Renal pelvis (tissue), 12 donors: ENCODE measurements around the gene UHMK1. TPM values are rescaled to one million over a fixed set of nuclear protein-coding genes. Genes with fewer than 3 reads are reported as not detected.
A peak's percentile ranks its signal among the peaks of the same experiment; 100 is the strongest.
"Not testable (repeated sequence)": the region's sequence is repeated elsewhere in the genome, so short reads cannot be mapped to it uniquely, and the experiment has no call there.

Experiments
- DNase-seq: peaks from one replicate; pipeline ENCODE4 v3.0.0-alpha.2; 2013
- long read RNA-seq, 16 experiments: transcript quantifications; one replicate each; lab custom pipeline, GENCODE V29; 2026
- polyA plus RNA-seq, 3 donors: library from polyadenylated mRNA; unstranded; fragments of 120-200 nt; gene quantifications; one replicate each; pipeline ENCODE4 v1.2.1, GENCODE V29; 2013; ENCODE audit not compliant: insufficient read length in 3 of 3

UHMK1 gene, protein sequence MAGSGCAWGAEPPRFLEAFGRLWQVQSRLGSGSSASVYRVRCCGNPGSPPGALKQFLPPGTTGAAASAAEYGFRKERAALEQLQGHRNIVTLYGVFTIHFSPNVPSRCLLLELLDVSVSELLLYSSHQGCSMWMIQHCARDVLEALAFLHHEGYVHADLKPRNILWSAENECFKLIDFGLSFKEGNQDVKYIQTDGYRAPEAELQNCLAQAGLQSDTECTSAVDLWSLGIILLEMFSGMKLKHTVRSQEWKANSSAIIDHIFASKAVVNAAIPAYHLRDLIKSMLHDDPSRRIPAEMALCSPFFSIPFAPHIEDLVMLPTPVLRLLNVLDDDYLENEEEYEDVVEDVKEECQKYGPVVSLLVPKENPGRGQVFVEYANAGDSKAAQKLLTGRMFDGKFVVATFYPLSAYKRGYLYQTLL
- polyA plus RNA-seq: 10 to 100 TPM; 28.8 to 40.3 (median 36.1) TPM
- long read RNA-seq, donor 1, full-length matches to known transcripts: 6 of 6 reads
- long read RNA-seq, donor 1, partial matches to known transcripts: 0 of 6 reads
- long read RNA-seq, donor 1, other reads (novel, unspliced or antisense): 0 of 6 reads
- long read RNA-seq, donor 2, full-length matches to known transcripts: 5 of 5 reads
- long read RNA-seq, donor 2, partial matches to known transcripts: 0 of 5 reads
- long read RNA-seq, donor 2, other reads (novel, unspliced or antisense): 0 of 5 reads
- long read RNA-seq, donor 3: 0 reads
- long read RNA-seq, donor 4, full-length matches to known transcripts: 3 of 3 reads
- long read RNA-seq, donor 4, partial matches to known transcripts: 0 of 3 reads
- long read RNA-seq, donor 4, other reads (novel, unspliced or antisense): 0 of 3 reads
- long read RNA-seq, donor 5, full-length matches to known transcripts: 2 of 2 reads
- long read RNA-seq, donor 5, partial matches to known transcripts: 0 of 2 reads
- long read RNA-seq, donor 5, other reads (novel, unspliced or antisense): 0 of 2 reads
- long read RNA-seq, donor 6, full-length matches to known transcripts: 8 of 8 reads
- long read RNA-seq, donor 6, partial matches to known transcripts: 0 of 8 reads
- long read RNA-seq, donor 6, other reads (novel, unspliced or antisense): 0 of 8 reads
- long read RNA-seq, donor 7, full-length matches to known transcripts: 10 of 10 reads
- long read RNA-seq, donor 7, partial matches to known transcripts: 0 of 10 reads
- long read RNA-seq, donor 7, other reads (novel, unspliced or antisense): 0 of 10 reads
- long read RNA-seq, donor 8, full-length matches to known transcripts: 1 of 1 reads
- long read RNA-seq, donor 8, partial matches to known transcripts: 0 of 1 reads
- long read RNA-seq, donor 8, other reads (novel, unspliced or antisense): 0 of 1 reads
- long read RNA-seq, donor 9, full-length matches to known transcripts: 4 of 4 reads
- long read RNA-seq, donor 9, partial matches to known transcripts: 0 of 4 reads
- long read RNA-seq, donor 9, other reads (novel, unspliced or antisense): 0 of 4 reads
- long read RNA-seq, donor 10, full-length matches to known transcripts: 4 of 4 reads
- long read RNA-seq, donor 10, partial matches to known transcripts: 0 of 4 reads
- long read RNA-seq, donor 10, other reads (novel, unspliced or antisense): 0 of 4 reads
- long read RNA-seq, donor 11, full-length matches to known transcripts: 2 of 16 reads
- long read RNA-seq, donor 11, partial matches to known transcripts: 14 of 16 reads
- long read RNA-seq, donor 11, other reads (novel, unspliced or antisense): 0 of 16 reads
- long read RNA-seq, donor 12, full-length matches to known transcripts: 11 of 11 reads
- long read RNA-seq, donor 12, partial matches to known transcripts: 0 of 11 reads
- long read RNA-seq, donor 12, other reads (novel, unspliced or antisense): 0 of 11 reads
- long read RNA-seq, donor 13, full-length matches to known transcripts: 2 of 2 reads
- long read RNA-seq, donor 13, partial matches to known transcripts: 0 of 2 reads
- long read RNA-seq, donor 13, other reads (novel, unspliced or antisense): 0 of 2 reads
- long read RNA-seq, donor 14: 0 reads
- long read RNA-seq, donor 15, full-length matches to known transcripts: 8 of 8 reads
- long read RNA-seq, donor 15, partial matches to known transcripts: 0 of 8 reads
- long read RNA-seq, donor 15, other reads (novel, unspliced or antisense): 0 of 8 reads
- long read RNA-seq, donor 16, full-length matches to known transcripts: 6 of 6 reads
- long read RNA-seq, donor 16, partial matches to known transcripts: 0 of 6 reads
- long read RNA-seq, donor 16, other reads (novel, unspliced or antisense): 0 of 6 reads

DNA sequence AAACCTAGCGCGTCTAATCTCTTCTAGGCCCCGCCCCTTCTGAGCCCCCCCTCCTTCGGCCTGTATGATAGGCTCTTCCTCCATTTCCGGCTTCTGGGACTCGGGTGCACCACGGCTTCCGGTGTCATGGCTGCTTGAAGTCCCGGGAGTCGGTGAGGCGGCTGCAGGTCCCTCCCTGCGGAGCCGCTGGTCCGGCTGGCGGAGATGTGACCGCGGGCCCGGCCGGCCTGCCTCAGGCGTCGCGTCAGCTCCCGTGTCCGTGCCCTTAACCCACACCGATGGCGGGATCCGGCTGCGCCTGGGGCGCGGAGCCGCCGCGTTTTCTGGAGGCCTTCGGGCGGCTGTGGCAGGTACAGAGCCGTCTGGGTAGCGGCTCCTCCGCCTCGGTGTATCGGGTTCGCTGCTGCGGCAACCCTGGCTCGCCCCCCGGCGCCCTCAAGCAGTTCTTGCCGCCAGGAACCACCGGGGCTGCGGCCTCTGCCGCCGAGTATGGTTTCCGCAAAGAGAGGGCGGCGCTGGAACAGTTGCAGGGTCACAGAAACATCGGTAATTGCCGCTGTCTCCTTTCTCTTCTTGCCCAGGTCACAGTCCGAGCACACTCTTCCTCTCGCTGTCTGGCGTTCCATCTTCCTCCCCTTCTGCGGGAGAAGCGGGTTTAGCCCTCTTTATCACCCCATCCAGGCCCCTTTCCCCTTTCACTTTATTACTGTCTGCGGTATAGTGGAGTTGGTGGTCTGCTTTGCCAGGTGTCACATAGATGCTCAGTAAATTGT, at the start of gene UHMK1:
Gene UHMK1, plus strand, starts transcription at position 96 of the 773 bp plus-strand sequence. Its CDS starts 183 bp downstream, at position 279.
- DNase-seq: peak; percentile 95

GRCh38 chr1:162454361-162454760, 43.3 kb upstream of the UHMK1 start:
- not testable (repeated sequence) for DNase-seq

DNA sequence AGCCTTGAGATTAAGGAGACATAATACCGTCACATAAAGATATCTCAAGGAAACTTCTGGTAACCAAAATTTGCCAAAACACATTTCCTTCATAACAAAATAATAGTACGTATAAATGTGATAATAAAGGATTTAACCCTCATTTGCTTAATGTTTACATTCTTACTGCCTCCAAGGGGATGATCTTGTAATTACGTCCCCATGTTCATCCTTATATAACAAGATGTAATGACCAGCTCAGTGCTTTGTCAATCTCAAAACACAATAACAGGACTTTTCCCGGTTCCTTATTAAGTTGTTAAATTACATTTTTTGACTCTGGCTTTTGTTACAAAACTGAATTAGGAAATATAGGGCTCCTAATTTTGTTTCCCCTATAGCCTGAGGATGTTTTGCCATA, 41.3 kb upstream of the UHMK1 start:
- no peak for DNase-seq

GRCh38 chr1:162458236-162458635, 39.4 kb upstream of the UHMK1 start:
- DNase-seq: no peak

- DNase-seq: not testable (repeated sequence)
Observed at GRCh38 chr1:162462425-162462824, 35.2 kb upstream of the UHMK1 start.

DNA sequence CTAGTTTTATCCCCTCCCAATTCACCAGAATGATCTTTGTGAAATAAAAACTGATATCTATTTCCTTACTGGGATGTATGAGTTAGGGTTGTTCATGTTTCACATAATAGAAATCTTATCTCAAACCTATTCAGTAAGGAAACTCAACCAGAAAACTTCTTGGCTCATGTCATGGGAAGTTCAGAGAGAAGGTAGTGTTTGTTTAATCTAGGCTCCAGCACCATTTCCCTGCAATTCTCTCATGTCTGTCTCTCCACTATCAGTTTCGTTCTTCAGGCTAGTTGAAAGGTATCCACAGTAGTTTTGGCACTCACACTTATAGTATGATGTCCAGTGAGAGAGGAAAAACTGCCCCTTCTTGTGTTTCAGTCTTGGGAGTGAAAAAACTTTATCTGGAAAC, 34.6 kb upstream of the UHMK1 start:
- no peak for DNase-seq

DNA sequence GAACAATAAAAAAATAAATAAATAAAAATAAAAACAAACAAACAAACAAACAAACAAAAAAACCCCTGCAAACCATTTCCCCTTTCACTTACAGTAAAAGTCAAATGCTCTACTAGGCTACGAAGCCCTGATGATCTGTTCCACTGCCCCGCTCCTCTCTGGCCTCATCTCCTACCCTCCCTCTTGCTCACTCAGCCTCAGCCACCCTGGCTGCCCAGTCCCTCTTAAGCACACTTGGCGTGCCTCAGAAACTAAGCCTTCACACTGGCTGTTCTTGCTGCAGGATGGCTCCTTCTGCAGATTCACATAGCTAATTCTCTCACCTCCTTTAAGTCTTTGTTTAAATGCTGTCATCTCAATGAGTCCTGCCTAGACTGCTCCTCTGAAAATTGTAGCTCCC, 30.8 kb upstream of the UHMK1 start:
- DNase-seq: no peak

GRCh38 chr1:162470216-162470615, 27.4 kb upstream of the UHMK1 start:
- DNase-seq: no peak

- DNase-seq: no peak
Observed at GRCh38 chr1:162471290-162471853, 26.2 kb upstream of the UHMK1 start.

DNA sequence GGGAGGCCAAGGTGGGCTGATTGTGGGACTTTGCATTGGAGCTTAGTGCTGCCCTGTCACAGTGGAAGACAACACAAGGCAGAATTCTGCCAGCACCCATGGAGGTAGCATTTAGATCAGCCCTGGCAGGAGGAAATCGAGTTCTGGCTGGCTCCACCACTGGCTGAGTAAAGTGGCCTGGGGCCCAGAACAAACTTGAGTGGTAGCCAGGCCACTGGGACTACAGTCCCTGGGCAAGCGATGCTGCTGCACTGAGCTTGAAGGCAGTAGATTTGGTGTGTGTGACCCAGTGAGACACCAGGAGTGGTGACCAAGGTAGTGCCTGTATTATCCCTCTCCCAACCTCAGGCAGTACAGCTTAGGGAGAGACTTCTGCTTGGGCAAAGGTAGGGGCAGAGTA, 22.5 kb upstream of the UHMK1 start:
- DNase-seq: no peak

- no peak for DNase-seq
Observed at GRCh38 chr1:162475539-162476185, 22.0 kb upstream of the UHMK1 start.

- no peak for DNase-seq
Observed at GRCh38 chr1:162476620-162477019, 21.0 kb upstream of the UHMK1 start.

- DNase-seq: no peak
Observed at GRCh38 chr1:162485236-162485635, 12.4 kb upstream of the UHMK1 start.

- DNase-seq: no peak
Observed at GRCh38 chr1:162487241-162487640, 10.4 kb upstream of the UHMK1 start.

GRCh38 chr1:162488219-162488618, 9.4 kb upstream of the UHMK1 start:
- DNase-seq: no peak

DNA sequence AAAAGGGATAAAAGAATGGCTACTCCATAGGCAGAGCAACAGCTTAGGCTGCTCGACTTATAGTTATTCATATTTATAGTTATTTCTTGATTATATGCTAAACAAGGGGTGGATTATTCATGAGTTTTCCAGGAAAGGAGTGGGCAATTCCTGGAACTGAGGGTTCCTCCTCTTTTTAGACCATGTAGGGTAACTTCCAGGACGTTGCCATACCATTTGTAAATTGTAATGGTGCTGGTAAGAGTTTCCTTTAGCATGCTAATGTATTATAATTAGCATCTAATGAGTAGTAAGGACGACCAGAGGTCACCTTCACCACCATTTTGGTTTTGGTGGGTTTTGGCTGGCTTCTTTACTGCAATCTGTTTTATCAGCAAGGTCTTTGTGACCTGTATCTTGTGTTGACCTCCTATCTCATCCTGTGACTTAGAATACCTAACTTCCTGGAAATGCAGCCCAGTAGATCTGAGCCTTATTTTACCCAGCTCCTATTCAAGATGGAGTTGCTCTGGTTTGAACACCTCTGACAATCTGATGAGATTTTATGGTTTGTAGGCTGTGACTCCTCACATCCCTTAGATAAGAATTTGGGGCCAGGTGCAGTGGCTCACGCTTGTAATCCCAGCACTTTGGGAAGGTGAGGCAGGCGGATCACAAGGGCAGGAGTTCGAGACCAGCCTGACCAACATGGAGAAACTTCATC, 1.9 kb upstream of the UHMK1 start:
- not testable (repeated sequence) for DNase-seq

- no peak for DNase-seq
Observed at GRCh38 chr1:162497104-162497722, 405 bp upstream of the UHMK1 start.
